Fibroblast of lung (primary cell): ENCODE data around the gene GRIK2. TPM values are rescaled to one million over a fixed set of nuclear protein-coding genes. Genes with fewer than 3 reads are reported as not detected.

Experiments used
- DNase-seq, 2 donors: peaks; one replicate each; pipeline versions ENCODE4 v3.0.0 to v3.0.0-alpha.2; 2010; ENCODE audit warnings: low read depth in 2 of 2
- H2AFZ ChIP-seq: 2 replicates; pipeline ENCODE4 v1.5.1; 2012; ENCODE audit warnings: low read length, control low read depth, inconsistent platforms
- H3K27ac ChIP-seq: 2 replicates; pipeline ENCODE4 v1.5.1; 2011; ENCODE audit warnings: low read length, control low read depth; ENCODE audit not compliant: insufficient read depth
- H3K27me3 ChIP-seq: 2 replicates; pipeline ENCODE4 v1.5.1; 2011; ENCODE audit warnings: mild to moderate bottlenecking, low read length; ENCODE audit not compliant: control insufficient read depth, insufficient read depth
- H3K36me3 ChIP-seq: 2 replicates; pipeline ENCODE4 v1.5.1; 2011; ENCODE audit warnings: low read length; ENCODE audit not compliant: control insufficient read depth, insufficient read depth
- H3K4me1 ChIP-seq: 2 replicates; pipeline ENCODE4 v1.5.1; 2011; ENCODE audit warnings: low read length; ENCODE audit not compliant: control insufficient read depth, insufficient read depth; ENCODE audit errors: extremely low read depth
- H3K4me2 ChIP-seq: 2 replicates; pipeline ENCODE4 v1.5.1; 2011; ENCODE audit warnings: low read length, control low read depth; ENCODE audit not compliant: insufficient read depth; ENCODE audit errors: extremely low read depth
- H3K4me3 ChIP-seq, 4 experiments: fragments of 200-600 bp in 1 of 4; sonication (generic) in 1 of 4; replicated peaks in 1 of 4; 2 replicates each; pipeline ENCODE4 v1.5.1; 2011 to 2016; ENCODE audit warnings: low read length in 4 of 4, low read depth in 3 of 4, mild to moderate bottlenecking in 3 of 4, control low read depth in 2 of 4, inconsistent platforms in 1 of 4, mixed read lengths in 1 of 4; ENCODE audit not compliant: insufficient read depth in 1 of 4; ENCODE audit errors: control extremely low read depth in 1 of 4
- H3K79me2 ChIP-seq: 2 replicates; pipeline ENCODE4 v1.5.1; 2012; ENCODE audit warnings: mild to moderate bottlenecking, low read length, inconsistent platforms; ENCODE audit not compliant: control insufficient read depth, insufficient read depth
- H3K9ac ChIP-seq: 2 replicates; pipeline ENCODE4 v1.5.1; 2011; ENCODE audit warnings: mild to moderate bottlenecking, low read length, control low read depth; ENCODE audit not compliant: insufficient read depth
- H3K9me3 ChIP-seq: 2 replicates; pipeline ENCODE4 v1.5.1; 2012; ENCODE audit warnings: low read depth, low read length; ENCODE audit not compliant: control insufficient read depth, insufficient read depth
- H4K20me1 ChIP-seq: 2 replicates; pipeline ENCODE4 v1.5.1; 2011; ENCODE audit warnings: low read length; ENCODE audit not compliant: control insufficient read depth, insufficient read depth; ENCODE audit errors: extremely low read depth
- CTCF ChIP-seq, 2 donors: IDR thresholded peaks in 1 of 2; conservative IDR thresholded peaks in 1 of 2; 1 replicate in 1 of 2; 2 replicates in 1 of 2; pipeline ENCODE4 v1.5.1; 2011 to 2012; ENCODE audit warnings: low read length in 2 of 2, control low read depth in 1 of 2, inconsistent platforms in 1 of 2, low read depth in 1 of 2, mild to moderate bottlenecking in 1 of 2
- EZH2 ChIP-seq: IDR thresholded peaks from 2 replicates; pipeline ENCODE4 v1.5.1; 2012; ENCODE audit warnings: low read length, control low read depth, mild to moderate bottlenecking; ENCODE audit errors: missing control alignments
- polyA plus RNA-seq, 2 donors: library from polyadenylated mRNA; depleted of rRNA in 1 of 2; stranded (reverse) in 1 of 2; unstranded in 1 of 2; fragments of >200 nt; gene quantifications; 2 replicates each; pipeline ENCODE4 v1.2.1, GENCODE V29; 2011 to 2012; ENCODE audit warnings: missing spikeins in 1 of 2
- total RNA-seq: library from RNA; depleted of rRNA; stranded (reverse); fragments of >200 nt; gene quantifications from 2 replicates; pipeline ENCODE4 v1.2.1, GENCODE V29; 2014

GRIK2 gene
- total and polyA plus RNA-seq, 2 donors (not counting 1 experiment from before 2014, with no cell fraction given), result 0.33 to 0.40 TPM

- Histone ChIP-seq H3K9ac (no peak overlapping the region), H4K20me1 (no peaks in the 10 kb centered on the region), H3K79me2 (no peaks in the 10 kb centered on the region), H3K36me3 (no peaks in the 10 kb centered on the region), H3K27ac (no peak overlapping the region), H3K4me3 (no peak overlapping the region), H3K4me2 (no peak overlapping the region), H3K27me3 (no peaks in the 10 kb centered on the region), H3K4me1 (no peaks in the 10 kb centered on the region), H3K9me3 (no peaks in the 10 kb centered on the region), H2AFZ (no peak overlapping the region)
- TF ChIP-seq EZH2 (no peak), CTCF (conservative IDR thresholded peaks at IDR 0.05 in 1 of 2, IDR thresholded peaks at IDR 0.05 in 1 of 2; ENCODE audit: low read depth in 1 of 2, low read length in 2 of 2) (no peak)
- peak in 1 of 2 donors; percentile 44 for DNase-seq
These were observed 150.8 kb downstream of the GRIK2 start for GRCh38 chr6:101544286-101544685.

DNA sequence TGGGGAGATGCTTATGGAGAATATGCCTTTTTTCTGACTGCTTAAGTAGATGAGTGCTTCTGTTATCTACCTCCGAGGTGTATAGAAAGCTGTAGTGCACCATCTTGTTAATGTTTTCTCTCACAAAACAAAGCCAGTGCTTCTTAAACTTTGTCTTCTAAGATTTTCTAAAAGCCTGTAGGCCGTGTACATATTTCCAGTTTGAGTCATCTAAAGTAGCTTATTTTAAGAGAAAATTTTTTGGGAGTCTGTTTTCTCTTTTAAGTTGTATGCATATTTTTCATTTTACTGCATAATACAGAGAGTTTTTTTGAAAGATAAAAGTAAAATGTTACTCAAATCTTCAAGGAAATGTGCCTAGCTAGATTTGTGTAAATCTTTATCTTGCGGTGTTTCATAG, 151.7 kb downstream of the GRIK2 start:
- Histone ChIP-seq H3K27me3 (no peaks in the 10 kb centered on the region), H3K9me3 (no peaks in the 10 kb centered on the region), H3K79me2 (no peaks in the 10 kb centered on the region), H3K4me1 (no peaks in the 10 kb centered on the region), H3K4me3 (no peak overlapping the region), H3K27ac (no peak overlapping the region), H2AFZ (no peak overlapping the region), H4K20me1 (no peaks in the 10 kb centered on the region), H3K36me3 (no peaks in the 10 kb centered on the region), H3K9ac (no peak overlapping the region), H3K4me2 (no peak overlapping the region)
- peak; percentile 1 to 51 for DNase-seq
- no peak for TF ChIP-seq EZH2
- no peak for TF ChIP-seq CTCF (conservative IDR thresholded peaks at IDR 0.05 in 1 of 2, IDR thresholded peaks at IDR 0.05 in 1 of 2; ENCODE audit: low read depth in 1 of 2, low read length in 2 of 2)

GRCh38 chr6:101550451-101550850, 156.9 kb downstream of the GRIK2 start:
- Histone ChIP-seq H3K4me2 (no peak overlapping the region), H2AFZ (no peak overlapping the region), H3K36me3 (no peaks in the 10 kb centered on the region), H3K9ac (no peak overlapping the region), H3K9me3 (no peaks in the 10 kb centered on the region), H4K20me1 (no peaks in the 10 kb centered on the region), H3K27me3 (no peaks in the 10 kb centered on the region), H3K4me3 (no peak overlapping the region), H3K4me1 (no peaks in the 10 kb centered on the region), H3K27ac (no peak overlapping the region), H3K79me2 (no peaks in the 10 kb centered on the region)
- TF ChIP-seq EZH2, result no peak
- TF ChIP-seq CTCF (conservative IDR thresholded peaks at IDR 0.05 in 1 of 2, IDR thresholded peaks at IDR 0.05 in 1 of 2; ENCODE audit: low read depth in 1 of 2, low read length in 2 of 2), result no peak
- no peak for DNase-seq
